H1 (cell line): Measurements from ENCODE around the gene OSBPL6. TPM values are rescaled to one million over a fixed set of nuclear protein-coding genes. Genes with fewer than 3 reads are reported as not detected.

Experiments used
- CTCF ChIA-PET: fragments of 300-600 bp; sonication (Branson Sonifier 250); formaldehyde crosslinking; loops from one replicate; lab custom pipeline; 2021; ENCODE audit not compliant: partially characterized antibody; lab: Charles Lee
- POLR2A ChIA-PET: fragments of 300-600 bp; sonication (Branson Sonifier 250); formaldehyde crosslinking; loops from one replicate; lab custom pipeline; 2021; ENCODE audit warnings: inconsistent platforms; ENCODE audit not compliant: partially characterized antibody; lab: Charles Lee
- DNase-seq, 2 experiments: peaks; one replicate each; pipeline versions ENCODE4 v3.0.0 to v3.0.0-alpha.2; 2010 to 2022; ENCODE audit warnings: low spot score in 2 of 2, low read depth in 1 of 2, mixed read lengths in 1 of 2
- FAIRE-seq: peaks from 2 replicates; lab custom pipeline; 2011; peaks lifted over from hg19 to GRCh38; lab: Jason Lieb, UNC
- H2AFZ ChIP-seq: 2 replicates; pipeline ENCODE4 v1.8.1; 2012; ENCODE audit warnings: low read length, inconsistent platforms
- H2AK5ac ChIP-seq: 2 replicates; pipeline ENCODE4 v1.6.1; 2013; ENCODE audit warnings: low read depth, low read length
- H2BK120ac ChIP-seq: replicated peaks from 2 replicates; pipeline ENCODE3; 2013; ENCODE audit warnings: low read depth, low read length, inconsistent platforms
- H2BK12ac ChIP-seq: 2 replicates; pipeline ENCODE4 v1.6.1; 2013; ENCODE audit warnings: low read depth, low read length
- H2BK15ac ChIP-seq: 2 replicates; pipeline ENCODE4 v1.6.1; 2013; ENCODE audit warnings: low read length
- H2BK20ac ChIP-seq: 2 replicates; pipeline ENCODE4 v1.6.1; 2013; ENCODE audit warnings: low read length
- H2BK5ac ChIP-seq: 2 replicates; pipeline ENCODE4 v1.6.1; 2013; ENCODE audit warnings: low read depth, low read length
- H3K14ac ChIP-seq: 2 replicates; pipeline ENCODE4 v1.6.1; 2013; ENCODE audit warnings: inconsistent platforms; ENCODE audit not compliant: insufficient read length
- H3K18ac ChIP-seq: 2 replicates; pipeline ENCODE4 v1.6.1; 2013; ENCODE audit warnings: low read length; ENCODE audit errors: extremely low read depth
- H3K23ac ChIP-seq: 2 replicates; pipeline ENCODE4 v1.6.1; 2013; ENCODE audit warnings: inconsistent platforms; ENCODE audit not compliant: insufficient read length
- H3K23me2 ChIP-seq: 2 replicates; pipeline ENCODE4 v1.6.1; 2013; ENCODE audit warnings: low read depth, low read length
- H3K27ac ChIP-seq: 2 replicates; pipeline ENCODE4 v1.6.1; 2011; ENCODE audit warnings: low read depth, low read length, inconsistent platforms
- H3K27me3 ChIP-seq, 4 experiments: replicated peaks in 1 of 4; 1 replicate in 1 of 4; 2 replicates in 3 of 4; pipeline versions ENCODE4 v1.6.1 to v1.8.1; 2011 to 2013; ENCODE audit warnings: low read length in 3 of 4, mild to moderate bottlenecking in 3 of 4, inconsistent platforms in 2 of 4, mixed read lengths in 2 of 4, moderate library complexity in 1 of 4; ENCODE audit not compliant: control insufficient read depth in 3 of 4, insufficient read depth in 3 of 4; ENCODE audit errors: extremely low read depth in 1 of 4
- H3K36me3 ChIP-seq, 4 experiments: 2 replicates each; pipeline versions ENCODE4 v1.6.1 to v1.8.1; 2011 to 2013; ENCODE audit warnings: mild to moderate bottlenecking in 4 of 4, low read length in 3 of 4, moderate library complexity in 2 of 4, control low read depth in 1 of 4, inconsistent platforms in 1 of 4; ENCODE audit not compliant: insufficient read depth in 4 of 4, control insufficient read depth in 2 of 4
- H3K4ac ChIP-seq: replicated peaks from 2 replicates; pipeline ENCODE3; 2013; ENCODE audit warnings: low read length, low read depth, mixed read lengths, inconsistent platforms; ENCODE audit not compliant: insufficient read length
- H3K4me1 ChIP-seq, 4 experiments: replicated peaks in 1 of 4; 1 replicate in 1 of 4; 2 replicates in 3 of 4; pipeline versions ENCODE4 v1.6.1 to v1.8.1; 2011 to 2013; ENCODE audit warnings: low read length in 3 of 4, inconsistent platforms in 2 of 4, mixed read lengths in 1 of 4; ENCODE audit not compliant: insufficient read depth in 4 of 4, control insufficient read depth in 3 of 4
- H3K4me2 ChIP-seq, 2 experiments: 2 replicates each; pipeline versions ENCODE4 v1.6.1 to v1.8.1; 2011 to 2013; ENCODE audit warnings: low read depth in 2 of 2, low read length in 2 of 2, control low read depth in 1 of 2, inconsistent platforms in 1 of 2, mild to moderate bottlenecking in 1 of 2; ENCODE audit not compliant: insufficient read depth in 1 of 2
- H3K4me3 ChIP-seq, 4 experiments: fragments of 200-600, 300-600 bp in 1 of 4; sonication (generic), shearing (Covaris generic), sonication (Bioruptor Twin) in 1 of 4; 2 replicates each; pipeline versions ENCODE4 v1.5.1 to v1.8.1; 2011 to 2016; ENCODE audit warnings: low read length in 4 of 4, low read depth in 3 of 4, control low read depth in 2 of 4, inconsistent platforms in 2 of 4, mild to moderate bottlenecking in 2 of 4, mixed read lengths in 1 of 4, moderate library complexity in 1 of 4; ENCODE audit not compliant: insufficient read depth in 2 of 4; ENCODE audit errors: extremely low read depth in 1 of 4
- H3K56ac ChIP-seq: replicated peaks from 2 replicates; pipeline ENCODE3; 2013; ENCODE audit warnings: low read depth, mild to moderate bottlenecking, mixed read lengths, low read length, inconsistent platforms; ENCODE audit not compliant: insufficient read length
- H3K79me1 ChIP-seq: 2 replicates; pipeline ENCODE4 v1.6.1; 2013; ENCODE audit warnings: low read depth, low read length, control low read depth
- H3K79me2 ChIP-seq, 2 experiments: 2 replicates each; pipeline versions ENCODE4 v1.6.1 to v1.8.1; 2012 to 2013; ENCODE audit warnings: low read length in 2 of 2, mild to moderate bottlenecking in 2 of 2, inconsistent platforms in 1 of 2; ENCODE audit not compliant: insufficient read depth in 2 of 2, control insufficient read depth in 1 of 2
- H3K9ac ChIP-seq, 4 experiments: replicated peaks in 1 of 4; 1 replicate in 1 of 4; 2 replicates in 3 of 4; pipeline versions ENCODE4 v1.6.1 to v1.8.1; 2011 to 2013; ENCODE audit warnings: low read depth in 3 of 4, low read length in 3 of 4, control low read depth in 2 of 4, mild to moderate bottlenecking in 2 of 4, moderate library complexity in 2 of 4, inconsistent platforms in 1 of 4; ENCODE audit errors: extremely low read depth in 1 of 4
- H3K9me3 ChIP-seq, 2 experiments: 2 replicates each; pipeline versions ENCODE4 v1.6.1 to v1.8.1; 2012 to 2013; ENCODE audit warnings: mild to moderate bottlenecking in 2 of 2, moderate library complexity in 2 of 2, control low read depth in 1 of 2, inconsistent platforms in 1 of 2, low read depth in 1 of 2, low read length in 1 of 2, mixed read lengths in 1 of 2; ENCODE audit not compliant: insufficient read depth in 2 of 2
- H4K20me1 ChIP-seq, 2 experiments: replicated peaks in 1 of 2; 2 replicates each; pipeline versions ENCODE3 to v1.8.1; 2011 to 2013; ENCODE audit warnings: inconsistent platforms in 2 of 2, low read length in 2 of 2, mild to moderate bottlenecking in 1 of 2; ENCODE audit not compliant: insufficient read depth in 2 of 2, control insufficient read depth in 1 of 2
- H4K5ac ChIP-seq: 2 replicates; pipeline ENCODE4 v1.6.1; 2013; ENCODE audit warnings: low read length, low read depth, mixed read lengths, inconsistent platforms; ENCODE audit not compliant: insufficient read length
- H4K8ac ChIP-seq: 2 replicates; pipeline ENCODE4 v1.8.0; 2013; ENCODE audit warnings: mild to moderate bottlenecking, moderate library complexity, low read length, inconsistent platforms; ENCODE audit not compliant: insufficient read depth; ENCODE audit errors: extremely low read depth
- H4K91ac ChIP-seq: replicated peaks from 2 replicates; pipeline ENCODE3; 2013; ENCODE audit warnings: low read length, mixed read lengths, inconsistent platforms; ENCODE audit not compliant: insufficient read length
- ASH2L ChIP-seq: fragments of 200-600, 300-600 bp; sonication (generic); IDR thresholded peaks from one replicate; pipeline ENCODE4 v1.7.1; 2017; ENCODE audit warnings: low read length
- ATF3 ChIP-seq: IDR thresholded peaks from 2 replicates; pipeline ENCODE4 v1.6.1; 2011; ENCODE audit warnings: low read depth, mild to moderate bottlenecking, low read length; ENCODE audit not compliant: insufficient read depth
- E2F6 ChIP-seq: IDR thresholded peaks from 2 replicates; pipeline ENCODE4 v1.6.1; 2012; ENCODE audit warnings: inconsistent platforms
- JUN ChIP-seq: IDR thresholded peaks from 2 replicates; pipeline ENCODE4 v1.6.1; 2011; ENCODE audit warnings: low read depth, mild to moderate bottlenecking, improper control_type of control experiment, low read length
- POLR2A ChIP-seq, 2 experiments: IDR thresholded peaks; 1 replicate in 1 of 2; 2 replicates in 1 of 2; pipeline ENCODE4 v1.6.1; 2011; ENCODE audit warnings: low read depth in 2 of 2, low read length in 2 of 2, mild to moderate bottlenecking in 2 of 2; ENCODE audit errors: control extremely low read depth in 1 of 2
- SAP30 ChIP-seq: fragments of 300-600 bp; sonication (generic); IDR thresholded peaks from 2 replicates; pipeline ENCODE4 v1.7.1; 2012; ENCODE audit warnings: low read length, moderate library complexity, mild to moderate bottlenecking, inconsistent platforms; ENCODE audit not compliant: insufficient read depth, insufficient replicate concordance
- SP4 ChIP-seq: IDR thresholded peaks from 2 replicates; pipeline ENCODE4 v1.6.1; 2012; ENCODE audit warnings: low read length, inconsistent platforms
- WGBS, 2 experiments: shearing (Covaris generic) in 1 of 2; methylation state at CpG; one replicate each; pipeline versions ENCODE4 v1.1.6 to v1.1.7; 2013 to 2015; ENCODE audit warnings: low lambda C conversion rate in 2 of 2, mixed read lengths in 2 of 2, inconsistent platforms in 1 of 2, low coverage in 1 of 2, missing lambda C conversion rate in 1 of 2; ENCODE audit not compliant: insufficient replicate concordance in 2 of 2, insufficient coverage in 1 of 2, insufficient read length in 1 of 2; ENCODE audit errors: extremely low coverage in 1 of 2, missing lambda C conversion rate in 1 of 2; 5-methylcytosine and 5-hydroxymethylcytosine counted together
- polyA plus RNA-seq, 7 experiments: library from polyadenylated mRNA; depleted of rRNA in 3 of 7; stranded (reverse) in 5 of 7; unstranded in 2 of 7; fragments of >200 nt in 5 of 7; fragments of 200-250 nt in 2 of 7; gene quantifications; 1 replicate in 5 of 7; 2 replicates in 1 of 7; 4 replicates in 1 of 7; pipeline versions ENCODE4 v1.2.1 to v1.2.3, GENCODE V29; 2011 to 2013; ENCODE audit warnings: missing spikeins in 2 of 7, mixed read lengths in 2 of 7
- total RNA-seq: library from RNA; stranded (reverse); fragmentation: NEBNext Ultra II Directional; extraction: Animal tissue kit (Norgen Biotek cat#: 25700); gene quantifications from 2 replicates; pipeline ENCODE4 v1.2.1, GENCODE V29; 2021

Gene OSBPL6
- total and polyA plus RNA-seq, 2 of the 8 experiments (the other 6 are each of a cell fraction or from before 2014, with no cell fraction given): 1.7 to 5.6 TPM

- Histone ChIP-seq H2AFZ (no peak overlapping the region), H3K27me3 (no peaks in the 10 kb centered on the region), H3K79me2 (no peaks in the 10 kb centered on the region), H4K91ac (no peak overlapping the region), H3K56ac (no peak overlapping the region), H3K4me3 (no peak overlapping the region), H2AK5ac (no peak overlapping the region), H3K18ac (no peak overlapping the region), H4K8ac (no peak overlapping the region), H3K4me2 (no peak overlapping the region), H3K4ac (no peak overlapping the region), H3K9me3 (no peaks in the 10 kb centered on the region), H3K14ac (no peak overlapping the region), H3K4me1 (no peaks in the 10 kb centered on the region), H3K23ac (no peak overlapping the region), H3K36me3 (no peaks in the 10 kb centered on the region), H3K79me1 (no peaks in the 10 kb centered on the region), H3K9ac (no peak overlapping the region), H2BK12ac (no peak overlapping the region), H2BK15ac (no peak overlapping the region), H4K20me1 (no peaks in the 10 kb centered on the region), H2BK120ac (no peak overlapping the region), H2BK20ac (no peak overlapping the region), H2BK5ac (no peak overlapping the region), H3K23me2 (no peaks in the 10 kb centered on the region; the same call in 1 of the 2 replicates), H3K27ac (no peak overlapping the region), H4K5ac (no peak overlapping the region)
- FAIRE-seq: no peak
- no peak for DNase-seq
- CTCF ChIA-PET: interaction anchor here (0.8 to 1.7 kb wide), 6 partner anchors 10 to 183 kb away, joined by 3 to 10 read pairs (median 3); no protein-coding TSS in a partner anchor
- 81% methylated on average over 3 of the region's 3 CpGs; no CpG with 5 or more reads in 1 of the 2 experiments for WGBS, 2 experiments
- POLR2A ChIA-PET: interaction anchor here (0.9 kb wide), 1 partner anchor 155 kb away, joined by 3 read pairs; the partner anchor contains the start of genes PJVK and PRKRA
- TF ChIP-seq JUN: no peak
- TF ChIP-seq ASH2L: no peak
- TF ChIP-seq ATF3: no peak
- no peak for TF ChIP-seq SAP30
- no peak for TF ChIP-seq POLR2A (IDR thresholded peaks at IDR 0.05; ENCODE audit: control extremely low read depth in 1 of 2, low read depth in 2 of 2, low read length in 2 of 2)
- TF ChIP-seq E2F6: no peak
- TF ChIP-seq SP4: no peak
Observed at GRCh38 chr2:178295906-178296305, 101.6 kb downstream of the OSBPL6 start.
